Body of pancreas (tissue), 4 donors: ENCODE measurements around the gene NFILZ. TPM values are rescaled to one million over a fixed set of nuclear protein-coding genes. Genes with fewer than 3 reads are reported as not detected.

Experiments
- ATAC-seq: fragments of 150-250 bp; one replicate; pipeline ENCODE4 v1.9.1; 2016
- DNase-seq, 4 donors: peaks; one replicate each; pipeline ENCODE4 v3.0.0-alpha.2; 2019
- H3K27ac ChIP-seq, 4 donors: fragments of 200-600 bp; sonication (generic); 1 replicate in 3 of 4; 2 replicates in 1 of 4; pipeline versions ENCODE4 v1.5.1 to v1.6.1; 2016 to 2019; ENCODE audit warnings: mild to moderate bottlenecking in 1 of 4, mixed read lengths in 1 of 4, moderate library complexity in 1 of 4
- H3K27me3 ChIP-seq, 2 donors: fragments of 200-600 bp; sonication (generic); one replicate each; pipeline ENCODE4 v1.6.0; 2016; ENCODE audit warnings: mild to moderate bottlenecking in 1 of 2
- H3K36me3 ChIP-seq, 2 donors: fragments of 200-600 bp; sonication (generic); replicated peaks in 1 of 2; 2 replicates each; pipeline ENCODE4 v1.5.1; 2016; ENCODE audit warnings: low read depth in 2 of 2; ENCODE audit not compliant: insufficient read depth in 1 of 2
- H3K4me1 ChIP-seq: fragments of 200-600 bp; sonication (generic); one replicate; pipeline ENCODE4 v1.6.0; 2016
- H3K4me3 ChIP-seq, 2 donors: fragments of 200-600 bp; sonication (generic); 1 replicate in 1 of 2; 2 replicates in 1 of 2; pipeline ENCODE4 v1.5.1; 2016 to 2019
- H3K9me3 ChIP-seq, 3 donors: fragments of 200-600 bp; sonication (generic); 1 replicate in 2 of 3; 2 replicates in 1 of 3; pipeline ENCODE4 v1.5.1; 2016
- POLR2A ChIP-seq, 3 donors: fragments of 450-650 bp; IDR thresholded peaks; one replicate each; pipeline ENCODE4 v1.6.1; 2016; ENCODE audit warnings: antibody characterized with exemption in 3 of 3, mild to moderate bottlenecking in 2 of 3
- WGBS, 2 donors: methylation state at CpG; one replicate each; pipeline ENCODE4 v1.1.5; 2017; 5-methylcytosine and 5-hydroxymethylcytosine counted together
- intact Hi-C: fragments of 100-400 bp; cut with DNase I; formaldehyde crosslinking; loops from one replicate; pipeline ENCODE4 v1.15.1; 2023
- total RNA-seq, 2 donors: library from RNA; depleted of rRNA; stranded (reverse); fragments of >200 nt; gene quantifications; one replicate each; pipeline ENCODE4 v1.1.0, GENCODE V29; 2016
- TF ChIP-seq, protein P1 (sequence below), 7 experiments: fragments of 450-650 bp in 4 of 7; fragments of 200-600 bp in 3 of 7; sonication (generic) in 3 of 7; IDR thresholded peaks; one replicate each; pipeline ENCODE4 v1.5.1; 2016 to 2019; ENCODE audit warnings: antibody characterized with exemption in 7 of 7

Gene NFILZ
- total RNA-seq, 2 donors from 2014 or later, result not detected

DNA sequence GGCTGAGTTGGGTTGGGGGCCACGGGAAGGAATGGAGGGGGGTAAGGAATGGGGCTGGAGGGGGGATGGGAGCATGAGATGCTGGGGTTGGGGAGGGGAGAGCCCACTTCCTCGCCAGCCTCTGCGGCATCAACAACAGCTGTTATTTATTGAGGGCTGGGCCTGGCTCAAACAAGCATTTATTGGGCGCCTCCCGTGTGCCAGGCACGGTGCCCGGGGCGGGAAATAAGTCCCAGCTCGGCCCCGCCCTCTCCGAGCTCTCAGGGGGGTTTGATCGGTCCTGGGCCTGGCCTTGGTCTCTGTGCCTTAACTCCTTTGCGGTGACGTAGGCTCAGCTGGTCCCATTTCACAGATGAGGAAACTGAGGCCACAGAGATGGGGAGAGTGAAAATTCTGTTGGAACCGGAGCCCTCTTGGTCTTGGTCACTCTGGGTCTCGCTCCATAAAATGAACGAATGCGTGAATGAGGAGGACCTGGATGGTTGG lies 19.0 kb upstream of the NFILZ start:
- peaks cover 16% of the 10 kb centered on the region for H3K4me1 ChIP-seq
- WGBS, 2 donors, result 22 to 41% methylated on average over 12 to 18 of the region's 18 CpGs
- H3K27ac ChIP-seq, result peak overlapping the region; percentile 15 to 68 (median 33)
- no peaks in the 10 kb centered on the region for H3K27me3 ChIP-seq
- intact Hi-C loops, result no loop called here
- no peak overlapping the region for H3K4me3 ChIP-seq
- H3K9me3 ChIP-seq, result no peaks in the 10 kb centered on the region
- no peaks in the 10 kb centered on the region for H3K36me3 ChIP-seq
- no peak for TF ChIP-seq POLR2A (IDR thresholded peaks at IDR 0.05)
- TF ChIP-seq, protein P1, sequence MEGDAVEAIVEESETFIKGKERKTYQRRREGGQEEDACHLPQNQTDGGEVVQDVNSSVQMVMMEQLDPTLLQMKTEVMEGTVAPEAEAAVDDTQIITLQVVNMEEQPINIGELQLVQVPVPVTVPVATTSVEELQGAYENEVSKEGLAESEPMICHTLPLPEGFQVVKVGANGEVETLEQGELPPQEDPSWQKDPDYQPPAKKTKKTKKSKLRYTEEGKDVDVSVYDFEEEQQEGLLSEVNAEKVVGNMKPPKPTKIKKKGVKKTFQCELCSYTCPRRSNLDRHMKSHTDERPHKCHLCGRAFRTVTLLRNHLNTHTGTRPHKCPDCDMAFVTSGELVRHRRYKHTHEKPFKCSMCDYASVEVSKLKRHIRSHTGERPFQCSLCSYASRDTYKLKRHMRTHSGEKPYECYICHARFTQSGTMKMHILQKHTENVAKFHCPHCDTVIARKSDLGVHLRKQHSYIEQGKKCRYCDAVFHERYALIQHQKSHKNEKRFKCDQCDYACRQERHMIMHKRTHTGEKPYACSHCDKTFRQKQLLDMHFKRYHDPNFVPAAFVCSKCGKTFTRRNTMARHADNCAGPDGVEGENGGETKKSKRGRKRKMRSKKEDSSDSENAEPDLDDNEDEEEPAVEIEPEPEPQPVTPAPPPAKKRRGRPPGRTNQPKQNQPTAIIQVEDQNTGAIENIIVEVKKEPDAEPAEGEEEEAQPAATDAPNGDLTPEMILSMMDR (IDR thresholded peaks at IDR 0.05), result no peak
- DNase-seq (no peak), ATAC-seq (no peak)

DNA sequence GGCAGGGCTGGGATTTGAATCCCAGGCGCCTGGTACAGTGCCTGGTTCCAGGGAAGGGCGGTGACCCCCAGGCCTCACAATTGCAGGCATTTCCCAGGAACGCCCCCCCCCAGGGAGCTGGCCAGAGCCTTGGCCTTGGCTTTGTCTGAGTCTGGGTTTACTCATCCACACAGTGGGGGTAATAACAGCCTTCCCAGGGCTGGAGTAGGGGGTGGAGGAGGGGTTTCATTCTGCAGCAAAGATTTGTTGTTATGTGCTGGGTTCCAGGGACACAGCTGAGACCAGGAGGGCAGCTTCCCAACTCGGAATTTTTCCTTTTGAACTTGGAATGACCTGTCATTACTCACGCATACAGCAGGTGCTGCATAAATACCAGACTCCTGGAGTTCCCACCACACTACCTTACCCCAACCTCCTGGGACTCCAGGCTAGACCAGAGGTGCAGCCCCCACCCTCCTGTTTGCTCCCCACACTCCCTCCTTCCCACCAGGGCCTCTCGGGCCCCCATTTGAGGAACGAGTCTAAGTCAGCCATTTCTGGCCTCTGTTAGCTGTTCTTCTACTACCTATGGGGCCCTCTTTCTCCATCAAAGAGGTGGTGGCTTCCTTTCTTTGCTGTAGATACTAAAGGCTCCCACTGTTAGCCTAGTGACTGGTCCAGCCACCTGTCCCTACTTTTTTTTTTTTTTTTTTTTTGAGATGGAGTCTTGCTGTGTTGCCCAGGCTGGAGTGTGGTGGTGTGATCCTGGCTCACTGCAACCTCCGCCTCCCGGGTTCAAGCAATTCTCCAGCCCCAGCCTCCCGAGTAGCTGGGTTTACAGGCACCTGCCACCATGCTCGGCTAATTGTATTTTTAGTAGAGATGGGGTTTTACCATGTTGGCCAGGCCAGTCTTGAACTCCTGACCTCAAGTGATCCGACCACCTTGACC lies 18.3 kb upstream of the NFILZ start:
- 39 to 43% methylated on average over 7 to 12 of the region's 12 CpGs for WGBS, 2 donors

GRCh38 chr19:8612807-8613171 lies 17.6 kb upstream of the NFILZ start:
- intact Hi-C loops, result no loop called here
- Histone ChIP-seq H3K4me3 (no peak overlapping the region), H3K4me1 (peaks cover 16% of the 10 kb centered on the region), H3K27ac (peak overlapping the region in 1 of 4 donors; percentile 18), H3K27me3 (no peaks in the 10 kb centered on the region), H3K36me3 (no peaks in the 10 kb centered on the region), H3K9me3 (no peaks in the 10 kb centered on the region)
- TF ChIP-seq POLR2A (IDR thresholded peaks at IDR 0.05), result no peak
- TF ChIP-seq, protein P1 (IDR thresholded peaks at IDR 0.05), result no peak
- no peak for DNase-seq
- WGBS, 2 donors, result 41 to 48% methylated on average over 5 of the region's 5 CpGs
- no peak for ATAC-seq

More for the DNA sequence above, 18.3 kb upstream of the NFILZ start:
- TF ChIP-seq, protein P1 (IDR thresholded peaks at IDR 0.05), result no peak
- no peak for TF ChIP-seq POLR2A (IDR thresholded peaks at IDR 0.05)
- peak; percentile 16 for ATAC-seq
- DNase-seq, result peak; percentile 27 to 60 (median 44)
- Histone ChIP-seq H3K4me1 (peaks cover 16% of the 10 kb centered on the region), H3K36me3 (no peaks in the 10 kb centered on the region), H3K27ac (peak overlapping the region; percentile 15 to 68 (median 33)), H3K9me3 (no peaks in the 10 kb centered on the region), H3K27me3 (no peaks in the 10 kb centered on the region), H3K4me3 (no peak overlapping the region)
- intact Hi-C loops, result no loop called here

DNA sequence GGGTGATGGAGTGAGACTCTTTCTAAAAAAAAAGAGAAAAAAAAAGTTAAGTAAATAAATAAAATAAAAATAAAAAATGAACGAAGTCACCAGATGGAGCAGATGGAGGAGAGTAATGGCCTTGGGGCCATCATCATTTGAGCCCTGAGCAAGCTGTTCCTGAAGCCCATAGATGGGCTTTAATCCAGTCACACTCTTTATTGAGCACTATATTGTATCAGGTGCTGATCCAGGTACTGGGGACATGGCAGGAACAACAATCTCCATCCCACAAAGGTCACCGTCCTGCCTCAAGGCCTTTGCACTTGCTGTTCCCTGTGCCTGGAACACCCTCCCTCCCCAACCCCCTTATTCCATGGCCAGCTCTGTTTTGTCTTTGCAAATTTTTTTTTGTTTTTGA lies 16.0 kb upstream of the NFILZ start:
- no peak for DNase-seq
- Histone ChIP-seq H3K36me3 (no peaks in the 10 kb centered on the region), H3K27ac (no peak overlapping the region), H3K4me3 (no peak overlapping the region), H3K27me3 (no peaks in the 10 kb centered on the region), H3K9me3 (no peaks in the 10 kb centered on the region), H3K4me1 (peaks cover 6% of the 10 kb centered on the region)
- ATAC-seq, result no peak
- intact Hi-C loops, result no loop called here
- no peak for TF ChIP-seq POLR2A (IDR thresholded peaks at IDR 0.05)
- TF ChIP-seq, protein P1 (IDR thresholded peaks at IDR 0.05), result no peak
- 46 to 58% methylated on average over 2 of the region's 2 CpGs for WGBS, 2 donors
